Endodermal cell (in vitro differentiated cells): ENCODE measurements around the gene TDP2. TPM values are rescaled to one million over a fixed set of nuclear protein-coding genes. Genes with fewer than 3 reads are reported as not detected.
"Not testable (repeated sequence)": the region's sequence is repeated elsewhere in the genome, so short reads cannot be mapped to it uniquely, and the experiment has no call there.

Experiments used
- DNase-seq: peaks from one replicate; pipeline ENCODE4 v3.0.0-alpha.2; 2017
- H3K27ac ChIP-seq: 2 replicates; pipeline ENCODE4 v1.5.1; 2013; ENCODE audit warnings: mild to moderate bottlenecking, low read depth, low read length, moderate library complexity
- H3K27me3 ChIP-seq: 2 replicates; pipeline ENCODE4 v1.6.1; 2013; ENCODE audit warnings: mild to moderate bottlenecking, low read length, moderate library complexity; ENCODE audit not compliant: insufficient read depth, control insufficient read depth, poor library complexity, severe bottlenecking
- H3K36me3 ChIP-seq: 2 replicates; pipeline ENCODE4 v1.7.0; 2013; ENCODE audit warnings: mild to moderate bottlenecking, low read length, moderate library complexity; ENCODE audit not compliant: control insufficient read depth, insufficient read depth
- H3K4me1 ChIP-seq: one replicate; pipeline ENCODE4 v1.7.0; 2013; ENCODE audit warnings: low read length; ENCODE audit not compliant: control insufficient read depth, insufficient read depth
- H3K4me3 ChIP-seq: 2 replicates; pipeline ENCODE4 v1.5.1; 2013; ENCODE audit warnings: mild to moderate bottlenecking, low read length, moderate library complexity
- H3K9ac ChIP-seq: 2 replicates; pipeline ENCODE4 v1.6.1; 2013; ENCODE audit warnings: mild to moderate bottlenecking, low read length, moderate library complexity; ENCODE audit not compliant: poor library complexity, severe bottlenecking; ENCODE audit errors: extremely low read depth
- H3K9me3 ChIP-seq: 2 replicates; pipeline ENCODE4 v1.6.1; 2013; ENCODE audit warnings: mild to moderate bottlenecking, low read length, moderate library complexity; ENCODE audit not compliant: control insufficient read depth
- H3K27ac Mint-ChIP-seq: 2 replicates; pipeline ENCODE4 v1.8.0; 2020; ENCODE audit warnings: mixed read lengths
- H3K27me3 Mint-ChIP-seq: 2 replicates; pipeline ENCODE4 v1.8.0; 2021; ENCODE audit warnings: mild to moderate bottlenecking, mixed read lengths; ENCODE audit not compliant: insufficient read depth
- H3K36me3 Mint-ChIP-seq: 2 replicates; pipeline ENCODE4 v1.8.0; 2020; ENCODE audit warnings: low read depth, mixed read lengths
- H3K4me1 Mint-ChIP-seq: 2 replicates; pipeline ENCODE4 v1.8.0; 2020; ENCODE audit warnings: mixed read lengths
- H3K4me3 Mint-ChIP-seq: 2 replicates; pipeline ENCODE4 v1.8.0; 2020; ENCODE audit warnings: mild to moderate bottlenecking, moderate library complexity, mixed read lengths
- H3K9me3 Mint-ChIP-seq: 2 replicates; pipeline ENCODE4 v1.8.0; 2020; ENCODE audit warnings: mild to moderate bottlenecking, mixed read lengths
- CTCF ChIP-seq: fragments of 200-600 bp; sonication (generic); conservative IDR thresholded peaks from 2 replicates; pipeline ENCODE4 v1.5.0; 2021; ENCODE audit warnings: antibody characterized with exemption, mild to moderate bottlenecking
- WGBS, 2 experiments: methylation state at CpG; one replicate each; pipeline versions ENCODE4 v1.1.5 to v1.1.7; 2013; ENCODE audit warnings: missing lambda C conversion rate in 2 of 2, mixed read lengths in 1 of 2; ENCODE audit not compliant: insufficient coverage in 1 of 2, insufficient read length in 1 of 2; 5-methylcytosine and 5-hydroxymethylcytosine counted together
- total RNA-seq, 2 donors: library from RNA; stranded (reverse); fragmentation: NEBNext Ultra II Directional in 1 of 2; extraction: Animal tissue kit (Norgen Biotek cat#: 25700) in 1 of 2; gene quantifications; 2 replicates in 1 of 2; 3 replicates in 1 of 2; pipeline ENCODE4 v1.2.1, GENCODE V29; 2021

The TDP2 gene
- total RNA-seq, 2 donors from 2014 or later: 53.0 to 54.2 TPM

GRCh38 chr6:24686408-24686807 is 19.7 kb upstream of the TDP2 start:
- Histone ChIP-seq H3K4me1 (peaks cover 8% of the 10 kb centered on the region), H3K9ac (no peak overlapping the region), H3K27ac (no peak overlapping the region), H3K9me3 (peaks cover 8% of the 10 kb centered on the region), H3K36me3 (no peaks in the 10 kb centered on the region), H3K27me3 (no peaks in the 10 kb centered on the region), H3K4me3 (no peak overlapping the region)
- H3K36me3 Mint-ChIP-seq: peaks cover 31% of the 10 kb centered on the region
- no peak overlapping the region for H3K27ac Mint-ChIP-seq
- TF ChIP-seq CTCF: no peak
- no peak overlapping the region for H3K4me3 Mint-ChIP-seq
- H3K27me3 Mint-ChIP-seq: peaks cover 3% of the 10 kb centered on the region
- no peak for DNase-seq
- 84 to 100% methylated on average over 1 of the region's 1 CpG for WGBS, 2 experiments
- H3K9me3 Mint-ChIP-seq: peaks cover 15% of the 10 kb centered on the region
- H3K4me1 Mint-ChIP-seq: peaks cover 27% of the 10 kb centered on the region

- peaks cover 19% of the 10 kb centered on the region for H3K4me1 Mint-ChIP-seq
- H3K27ac ChIP-seq: peak overlapping the region; percentile 34
These were observed 16.9 kb upstream of the TDP2 start for GRCh38 chr6:24683297-24684296.

GRCh38 chr6:24680582-24680981 is 13.9 kb upstream of the TDP2 start:
- peaks cover 37% of the 10 kb centered on the region for H3K9me3 Mint-ChIP-seq
- H3K27ac Mint-ChIP-seq: no peak overlapping the region
- no peak overlapping the region for H3K9ac ChIP-seq
- H3K4me1 Mint-ChIP-seq: peaks cover 19% of the 10 kb centered on the region
- WGBS, 2 experiments: 92 to 94% methylated on average over 3 to 7 of the region's 7 CpGs
- H3K9me3 ChIP-seq: peaks cover 8% of the 10 kb centered on the region
- no peaks in the 10 kb centered on the region for H3K36me3 ChIP-seq
- peaks cover 3% of the 10 kb centered on the region for H3K27me3 Mint-ChIP-seq
- TF ChIP-seq CTCF: no peak
- peaks cover 4% of the 10 kb centered on the region for H3K4me1 ChIP-seq
- no peak overlapping the region for H3K4me3 Mint-ChIP-seq
- H3K36me3 Mint-ChIP-seq: peaks cover 40% of the 10 kb centered on the region
- H3K27ac ChIP-seq: no peak overlapping the region
- H3K4me3 ChIP-seq: no peak overlapping the region
- no peaks in the 10 kb centered on the region for H3K27me3 ChIP-seq
- DNase-seq: no peak

More at GRCh38 chr6:24683297-24684296, 16.9 kb upstream of the TDP2 start:
- H3K4me1 ChIP-seq: peaks cover 4% of the 10 kb centered on the region
- H3K9me3 ChIP-seq: peaks cover 8% of the 10 kb centered on the region
- H3K9ac ChIP-seq: no peak overlapping the region
- peak overlapping the region; percentile 82 for H3K27ac Mint-ChIP-seq
- no peaks in the 10 kb centered on the region for H3K27me3 ChIP-seq
- no peaks in the 10 kb centered on the region for H3K36me3 ChIP-seq
- DNase-seq: peak; percentile 54
- peaks cover 3% of the 10 kb centered on the region for H3K27me3 Mint-ChIP-seq
- H3K36me3 Mint-ChIP-seq: peaks cover 40% of the 10 kb centered on the region
- H3K4me3 Mint-ChIP-seq: no peak overlapping the region
- peaks cover 23% of the 10 kb centered on the region for H3K9me3 Mint-ChIP-seq
- H3K4me3 ChIP-seq: peak overlapping the region; percentile 35
- TF ChIP-seq CTCF: no peak
- WGBS, 2 experiments: 50 to 59% methylated on average over 6 to 9 of the region's 12 CpGs

- Mint-ChIP-seq H3K36me3 (peaks cover 54% of the 10 kb centered on the region), H3K4me1 (peaks cover 12% of the 10 kb centered on the region), H3K9me3 (peaks cover 54% of the 10 kb centered on the region)
- H3K36me3 ChIP-seq, H3K4me3 ChIP-seq, H3K27ac Mint-ChIP-seq, DNase-seq, H3K4me3 Mint-ChIP-seq, H3K27ac ChIP-seq, H3K9ac ChIP-seq, H3K27me3 Mint-ChIP-seq, H3K27me3 ChIP-seq, H3K4me1 ChIP-seq: not testable (repeated sequence)
- H3K9me3 ChIP-seq: peaks cover 16% of the 10 kb centered on the region
- WGBS, 2 experiments: 93 to 94% methylated on average over 6 to 11 of the region's 11 CpGs
These were observed 12.2 kb upstream of the TDP2 start for GRCh38 chr6:24678792-24679352.
